GM13976 (cell line): ENCODE measurements around the gene PPP1R37.

Source experiments
- DNase-seq: peaks from one replicate; pipeline ENCODE4 v3.0.0; 2012; ENCODE audit warnings: low spot score
- in situ Hi-C: fragments of 300-500 bp; cut with MboI; formaldehyde crosslinking; loops from one replicate; pipeline ENCODE4 v1.12.0; 2022; ENCODE audit warnings: low sequenced_read_pairs, mixed read lengths, inconsistent platforms; ENCODE audit not compliant: unreplicated experiment
- TF ChIP-seq, protein P1 (sequence below): IDR thresholded peaks from 2 replicates; pipeline ENCODE4 v1.5.1; 2012; ENCODE audit warnings: borderline replicate concordance, mild to moderate bottlenecking; ENCODE audit not compliant: insufficient read depth; ENCODE audit errors: extremely low read depth, missing control alignments, control extremely low read depth

The PPP1R37 gene

GRCh38 chr19:45063851-45064801 is 28.9 kb upstream of the PPP1R37 start:
- in situ Hi-C loops, result no loop called here
- TF ChIP-seq, protein P1, sequence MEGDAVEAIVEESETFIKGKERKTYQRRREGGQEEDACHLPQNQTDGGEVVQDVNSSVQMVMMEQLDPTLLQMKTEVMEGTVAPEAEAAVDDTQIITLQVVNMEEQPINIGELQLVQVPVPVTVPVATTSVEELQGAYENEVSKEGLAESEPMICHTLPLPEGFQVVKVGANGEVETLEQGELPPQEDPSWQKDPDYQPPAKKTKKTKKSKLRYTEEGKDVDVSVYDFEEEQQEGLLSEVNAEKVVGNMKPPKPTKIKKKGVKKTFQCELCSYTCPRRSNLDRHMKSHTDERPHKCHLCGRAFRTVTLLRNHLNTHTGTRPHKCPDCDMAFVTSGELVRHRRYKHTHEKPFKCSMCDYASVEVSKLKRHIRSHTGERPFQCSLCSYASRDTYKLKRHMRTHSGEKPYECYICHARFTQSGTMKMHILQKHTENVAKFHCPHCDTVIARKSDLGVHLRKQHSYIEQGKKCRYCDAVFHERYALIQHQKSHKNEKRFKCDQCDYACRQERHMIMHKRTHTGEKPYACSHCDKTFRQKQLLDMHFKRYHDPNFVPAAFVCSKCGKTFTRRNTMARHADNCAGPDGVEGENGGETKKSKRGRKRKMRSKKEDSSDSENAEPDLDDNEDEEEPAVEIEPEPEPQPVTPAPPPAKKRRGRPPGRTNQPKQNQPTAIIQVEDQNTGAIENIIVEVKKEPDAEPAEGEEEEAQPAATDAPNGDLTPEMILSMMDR, result no peak
- DNase-seq, result no peak

GRCh38 chr19:45066921-45067661 is 25.9 kb upstream of the PPP1R37 start:
- in situ Hi-C loops, result no loop called here
- TF ChIP-seq, protein P1, result no peak
- DNase-seq, result no peak

GRCh38 chr19:45068041-45068440 is 24.9 kb upstream of the PPP1R37 start:
- TF ChIP-seq, protein P1, result no peak
- no peak for DNase-seq
- in situ Hi-C loops, result no loop called here

- in situ Hi-C loops, result no loop called here
- TF ChIP-seq, protein P1, result no peak
- DNase-seq, result no peak
Measured at GRCh38 chr19:45069056-45069455, 23.9 kb upstream of the PPP1R37 start.

DNA sequence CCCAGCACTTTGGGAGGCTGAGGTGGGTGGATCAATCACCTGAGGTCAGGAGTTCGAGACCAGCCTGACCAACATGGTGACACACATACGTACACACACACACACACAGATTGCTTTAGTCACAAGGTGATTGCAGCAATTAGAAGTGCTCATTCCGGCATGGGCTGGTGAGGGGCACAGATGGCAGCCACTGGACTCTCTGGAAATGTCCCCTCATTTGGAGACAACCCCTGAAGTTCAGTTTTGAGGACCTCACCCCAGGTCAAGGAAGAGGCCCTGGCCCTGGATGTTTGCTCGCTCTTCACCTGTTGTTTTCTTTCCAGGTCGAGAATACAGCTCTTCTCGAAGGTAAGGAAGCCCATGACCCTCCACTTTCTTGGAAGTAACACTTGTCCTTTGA is 22.8 kb upstream of the PPP1R37 start:
- TF ChIP-seq, protein P1, result no peak
- no peak for DNase-seq
- in situ Hi-C loops, result no loop called here

GRCh38 chr19:45070861-45071544 is 22.0 kb upstream of the PPP1R37 start:
- in situ Hi-C loops, result no loop called here
- TF ChIP-seq, protein P1, result no peak
- no peak for DNase-seq
